Colonic mucosa (tissue), 4 donors: ENCODE results near the gene KLF15. TPM values are rescaled to one million over a fixed set of nuclear protein-coding genes. Genes with fewer than 3 reads are reported as not detected.

Source experiments
- DNase-seq: peaks from one replicate; pipeline ENCODE4 v3.0.0-alpha.2; 2020
- H3K27ac ChIP-seq: fragments of 200-600 bp; one replicate; pipeline ENCODE4 v1.8.0; 2021
- H3K27me3 ChIP-seq: fragments of 200-600 bp; one replicate; pipeline ENCODE4 v1.8.0; 2021
- H3K36me3 ChIP-seq: fragments of 200-600 bp; one replicate; pipeline ENCODE4 v1.8.0; 2021
- H3K4me1 ChIP-seq: fragments of 200-600 bp; one replicate; pipeline ENCODE4 v1.8.0; 2021; ENCODE audit warnings: mild to moderate bottlenecking
- H3K4me3 ChIP-seq: fragments of 200-600 bp; one replicate; pipeline ENCODE4 v1.8.0; 2021
- H3K9ac ChIP-seq, 2 donors: one replicate each; pipeline ENCODE4 v1.7.0; 2013; ENCODE audit warnings: control low read depth in 2 of 2, low read depth in 2 of 2, low read length in 2 of 2
- H3K9me3 ChIP-seq: fragments of 200-600 bp; one replicate; pipeline ENCODE4 v1.8.0; 2021
- intact Hi-C: fragments of 100-400 bp; cut with DNase I; formaldehyde crosslinking; loops from one replicate; pipeline ENCODE4 v1.14.1; 2022
- total RNA-seq, 2 donors: library from RNA; stranded (reverse); fragmentation: NEBNext Ultra II Directional in 1 of 2; extraction: Animal tissue kit (Norgen Biotek cat#: 25700) in 1 of 2; gene quantifications; one replicate each; pipeline ENCODE4 v1.2.1, GENCODE V29; 2021
- TF ChIP-seq, protein P1 (sequence below): fragments of 200-600 bp; IDR thresholded peaks from one replicate; pipeline ENCODE4 v1.8.0; 2022; ENCODE audit warnings: antibody characterized with exemption, mild to moderate bottlenecking
- donor health status: healthy.
- donor health status: DM: no; HTN: no; CAD: no.
- donor health status: DM: no; HTN: no; CAD: no.

The KLF15 gene
- total RNA-seq, 2 donors from 2014 or later = 0.66 to 1.9 TPM

GRCh38 chr3:126343649-126344035 is 13.6 kb downstream of the KLF15 start:
- Histone ChIP-seq H3K9me3 (no peaks in the 10 kb centered on the region), H3K9ac (no peak overlapping the region), H3K4me3 (no peak overlapping the region), H3K27me3 (no peaks in the 10 kb centered on the region), H3K27ac (no peak overlapping the region), H3K36me3 (no peaks in the 10 kb centered on the region), H3K4me1 (no peaks in the 10 kb centered on the region)
- intact Hi-C loops = no loop called here
- DNase-seq = no peak
- TF ChIP-seq, protein P1, sequence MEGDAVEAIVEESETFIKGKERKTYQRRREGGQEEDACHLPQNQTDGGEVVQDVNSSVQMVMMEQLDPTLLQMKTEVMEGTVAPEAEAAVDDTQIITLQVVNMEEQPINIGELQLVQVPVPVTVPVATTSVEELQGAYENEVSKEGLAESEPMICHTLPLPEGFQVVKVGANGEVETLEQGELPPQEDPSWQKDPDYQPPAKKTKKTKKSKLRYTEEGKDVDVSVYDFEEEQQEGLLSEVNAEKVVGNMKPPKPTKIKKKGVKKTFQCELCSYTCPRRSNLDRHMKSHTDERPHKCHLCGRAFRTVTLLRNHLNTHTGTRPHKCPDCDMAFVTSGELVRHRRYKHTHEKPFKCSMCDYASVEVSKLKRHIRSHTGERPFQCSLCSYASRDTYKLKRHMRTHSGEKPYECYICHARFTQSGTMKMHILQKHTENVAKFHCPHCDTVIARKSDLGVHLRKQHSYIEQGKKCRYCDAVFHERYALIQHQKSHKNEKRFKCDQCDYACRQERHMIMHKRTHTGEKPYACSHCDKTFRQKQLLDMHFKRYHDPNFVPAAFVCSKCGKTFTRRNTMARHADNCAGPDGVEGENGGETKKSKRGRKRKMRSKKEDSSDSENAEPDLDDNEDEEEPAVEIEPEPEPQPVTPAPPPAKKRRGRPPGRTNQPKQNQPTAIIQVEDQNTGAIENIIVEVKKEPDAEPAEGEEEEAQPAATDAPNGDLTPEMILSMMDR = no peak

DNA sequence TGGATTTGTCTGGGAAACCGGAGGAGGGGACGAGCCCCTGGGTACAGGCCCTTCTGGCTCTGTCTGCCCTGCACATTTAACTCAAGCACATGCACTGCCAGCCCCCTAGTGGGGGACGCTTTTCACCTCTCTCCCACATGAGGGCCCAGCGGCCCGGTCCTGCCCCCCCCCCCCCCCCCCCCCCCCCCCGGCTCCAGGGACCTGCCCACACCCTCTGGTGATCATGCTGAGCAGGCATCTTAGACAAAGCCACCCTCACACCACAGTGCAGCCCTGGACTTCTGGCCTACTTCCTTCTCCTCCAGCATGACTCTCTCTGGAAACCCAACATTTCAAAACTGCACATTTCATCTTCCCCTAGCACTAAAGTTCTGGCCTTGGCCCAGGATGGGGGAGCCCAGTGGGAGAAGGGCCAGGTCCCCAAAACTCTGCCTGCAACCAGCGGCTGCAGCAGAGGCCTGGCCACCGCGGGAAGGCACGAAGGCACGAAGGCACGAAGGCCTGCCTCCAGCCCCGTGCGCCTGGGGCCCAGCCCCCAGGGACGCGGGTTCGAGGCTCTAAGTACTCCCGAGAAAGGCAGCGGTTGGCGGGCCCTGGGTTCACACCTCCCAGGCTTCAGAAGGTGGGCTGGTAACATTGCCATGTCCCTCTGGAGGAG is 14.1 kb downstream of the KLF15 start:
- Histone ChIP-seq H3K9me3 (no peaks in the 10 kb centered on the region), H3K9ac (no peak overlapping the region), H3K27me3 (no peaks in the 10 kb centered on the region), H3K4me3 (no peak overlapping the region), H3K36me3 (no peaks in the 10 kb centered on the region), H3K4me1 (no peaks in the 10 kb centered on the region), H3K27ac (no peak overlapping the region)
- TF ChIP-seq, protein P1 = no peak
- intact Hi-C loops = no loop called here
- peak; percentile 15 for DNase-seq

DNA sequence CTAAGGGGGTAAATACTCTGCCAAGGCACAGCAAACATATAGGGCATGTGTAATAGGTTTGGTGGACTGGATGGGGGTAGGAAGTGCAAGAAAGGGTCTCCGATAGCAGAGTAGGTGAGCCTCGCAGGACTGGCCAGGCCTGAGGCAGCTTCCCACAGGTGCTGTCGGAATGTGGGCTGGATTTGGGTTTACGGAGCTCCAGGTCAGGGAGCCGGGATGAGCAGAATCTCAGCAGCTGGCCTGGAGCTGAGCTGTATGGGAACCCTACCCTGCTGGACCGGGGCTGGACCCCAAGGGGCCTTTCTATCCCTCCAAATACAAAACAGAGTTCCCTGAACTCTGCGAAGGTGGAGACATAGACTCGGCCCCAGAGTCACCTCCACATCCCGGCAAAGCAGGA is 15.0 kb downstream of the KLF15 start:
- Histone ChIP-seq H3K4me1 (no peaks in the 10 kb centered on the region), H3K4me3 (no peak overlapping the region), H3K27ac (no peak overlapping the region), H3K9ac (no peak overlapping the region), H3K27me3 (no peaks in the 10 kb centered on the region), H3K9me3 (no peaks in the 10 kb centered on the region), H3K36me3 (no peaks in the 10 kb centered on the region)
- DNase-seq = no peak
- TF ChIP-seq, protein P1 = no peak
- intact Hi-C loops = no loop called here

GRCh38 chr3:126341755-126342150 is 15.5 kb downstream of the KLF15 start:
- Histone ChIP-seq H3K4me1 (no peaks in the 10 kb centered on the region), H3K36me3 (no peaks in the 10 kb centered on the region), H3K27me3 (no peaks in the 10 kb centered on the region), H3K4me3 (no peak overlapping the region), H3K9ac (no peak overlapping the region), H3K27ac (no peak overlapping the region), H3K9me3 (no peaks in the 10 kb centered on the region)
- TF ChIP-seq, protein P1 = no peak
- DNase-seq = no peak
- intact Hi-C loops = no loop called here

DNA sequence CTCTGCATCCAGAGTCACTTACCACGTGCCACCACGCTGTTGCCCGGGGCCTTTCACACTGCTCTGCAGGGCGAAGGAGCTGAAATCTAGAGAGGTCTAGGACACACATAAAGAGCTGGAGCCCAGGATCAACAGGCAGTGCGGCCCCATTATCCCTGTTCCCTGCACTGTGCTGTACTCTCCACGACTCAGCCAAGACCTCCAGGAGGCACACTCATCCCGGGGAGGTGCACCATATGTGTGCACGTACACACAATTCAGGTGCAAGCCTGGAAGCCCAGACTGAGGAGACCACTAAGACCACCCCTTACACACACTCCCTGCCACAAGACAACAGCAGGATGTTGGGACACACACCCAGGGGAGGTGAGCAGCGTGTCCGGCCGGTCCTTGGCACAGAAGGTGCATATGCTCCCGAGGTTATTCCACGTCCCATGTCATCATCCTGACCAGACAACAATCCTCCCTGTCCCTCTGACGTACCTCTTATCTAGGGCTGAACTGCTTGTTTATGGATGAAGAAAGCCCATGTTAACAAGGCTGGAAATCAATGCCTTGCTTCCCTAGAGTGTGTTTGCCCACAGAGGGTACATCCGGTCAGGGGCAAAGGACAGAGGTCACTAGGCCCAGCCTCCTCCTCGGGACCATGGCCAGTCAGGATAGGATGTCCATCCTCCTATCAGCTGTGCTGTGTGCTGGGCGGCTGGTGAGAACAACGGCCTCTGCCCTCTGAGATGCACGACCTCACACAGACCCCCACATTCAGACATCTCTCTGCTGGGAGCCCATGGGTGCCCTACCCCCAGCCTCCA is 16.1 kb downstream of the KLF15 start:
- H3K27ac ChIP-seq = no peak overlapping the region
- H3K4me1 ChIP-seq = no peaks in the 10 kb centered on the region
- no peaks in the 10 kb centered on the region for H3K36me3 ChIP-seq
- H3K4me3 ChIP-seq = no peak overlapping the region
- no peaks in the 10 kb centered on the region for H3K27me3 ChIP-seq
- intact Hi-C loops = no loop called here
- TF ChIP-seq, protein P1 = no peak
- no peak for DNase-seq
- H3K9me3 ChIP-seq = no peaks in the 10 kb centered on the region
- H3K9ac ChIP-seq = no peak overlapping the region
